Activated CD4-positive, alpha-beta memory T cell treated with anti-CD3 and anti-CD28 coated beads, Interleukin-2, amount 10 ng/mL, durations not matched to agents 7 days and 5 days (primary cell): ENCODE results near the gene LDHB. TPM values are rescaled to one million over a fixed set of nuclear protein-coding genes. Genes with fewer than 3 reads are reported as not detected.
"Not testable (repeated sequence)": the region's sequence is repeated elsewhere in the genome, so short reads cannot be mapped to it uniquely, and the experiment has no call there.

Experiments
- CTCF ChIA-PET: fragments of 350-600 bp; sonication (Branson Sonifier 250); formaldehyde crosslinking; loops from one replicate; lab custom pipeline; 2021; ENCODE audit warnings: antibody characterized with exemption, inconsistent platforms; lab: Charles Lee
- POLR2A ChIA-PET: fragments of 350-600 bp; sonication (Branson Sonifier 250); formaldehyde crosslinking; loops from one replicate; lab custom pipeline; 2021; ENCODE audit warnings: antibody characterized with exemption; lab: Charles Lee
- DNase-seq: peaks from one replicate; pipeline ENCODE4 v3.0.0-alpha.2; 2020
- H3K27ac Mint-ChIP-seq: one replicate; pipeline ENCODE4 v1.8.0; 2021; ENCODE audit warnings: mild to moderate bottlenecking, mixed read lengths
- H3K27me3 Mint-ChIP-seq: one replicate; pipeline ENCODE4 v1.8.0; 2021; ENCODE audit warnings: mixed read lengths
- H3K36me3 Mint-ChIP-seq: one replicate; pipeline ENCODE4 v1.8.0; 2021; ENCODE audit warnings: low read depth, mixed read lengths
- H3K4me1 Mint-ChIP-seq: one replicate; pipeline ENCODE4 v1.8.0; 2021; ENCODE audit warnings: mixed read lengths
- H3K4me3 Mint-ChIP-seq: one replicate; pipeline ENCODE4 v1.8.0; 2021; ENCODE audit warnings: mild to moderate bottlenecking, mixed read lengths
- H3K9me3 Mint-ChIP-seq: one replicate; pipeline ENCODE4 v1.8.0; 2021; ENCODE audit warnings: mixed read lengths
- total RNA-seq, 2 experiments: library from RNA; stranded (reverse); gene quantifications; one replicate each; pipeline ENCODE4 v1.2.3, GENCODE V29; 2021

Gene LDHB
- total RNA-seq, 2 experiments from 2014 or later: 955 to 985 TPM

DNA sequence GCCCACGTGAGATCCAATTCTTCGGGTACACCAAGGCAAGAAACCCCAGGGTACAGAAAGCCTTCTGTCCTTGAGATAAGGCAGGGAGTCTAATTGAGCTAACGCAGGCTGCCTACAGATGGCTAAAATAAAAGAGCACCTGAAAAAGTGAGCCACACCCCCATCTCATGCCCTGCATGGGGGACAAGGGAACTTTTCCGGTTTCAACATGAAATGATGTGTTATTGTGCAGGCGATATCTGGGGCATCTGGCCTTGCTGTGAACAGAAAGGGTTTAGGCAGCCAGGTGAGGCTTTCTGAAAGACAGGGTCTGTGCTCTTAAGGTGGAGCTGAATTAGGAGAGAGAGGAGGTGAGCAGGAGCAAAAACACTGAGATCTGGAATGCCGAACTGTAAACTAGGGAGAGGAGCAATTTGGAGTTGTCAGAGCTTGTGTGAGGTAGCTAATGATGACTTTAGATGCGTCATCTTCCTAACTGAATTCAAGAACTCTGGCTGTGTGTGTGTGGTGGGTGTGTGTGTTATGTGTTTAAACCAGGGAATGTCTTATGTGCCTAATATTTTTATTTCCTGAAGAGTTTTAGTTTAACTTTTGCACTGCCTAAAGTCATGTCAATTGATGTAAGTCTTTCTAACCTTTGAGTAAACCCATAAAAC lies 20.1 kb upstream of the LDHB start:
- no peak overlapping the region for H3K27ac Mint-ChIP-seq
- H3K36me3 Mint-ChIP-seq: no peaks in the 10 kb centered on the region
- no peaks in the 10 kb centered on the region for H3K27me3 Mint-ChIP-seq
- H3K9me3 Mint-ChIP-seq: no peaks in the 10 kb centered on the region
- H3K4me1 Mint-ChIP-seq: peaks cover 34% of the 10 kb centered on the region
- ChIA-PET CTCF (interaction anchor here (1.1 kb wide), 1 partner anchor 17 kb away, joined by 3 read pairs; no protein-coding TSS in a partner anchor), POLR2A (interaction anchor here (0.7 to 4.2 kb wide), 5 partner anchors 20 to 176 kb away, joined by 3 to 38 read pairs (median 5); partner anchors contain the start of genes GOLT1B, LDHB and RECQL)
- no peak overlapping the region for H3K4me3 Mint-ChIP-seq
- no peak for DNase-seq

DNA sequence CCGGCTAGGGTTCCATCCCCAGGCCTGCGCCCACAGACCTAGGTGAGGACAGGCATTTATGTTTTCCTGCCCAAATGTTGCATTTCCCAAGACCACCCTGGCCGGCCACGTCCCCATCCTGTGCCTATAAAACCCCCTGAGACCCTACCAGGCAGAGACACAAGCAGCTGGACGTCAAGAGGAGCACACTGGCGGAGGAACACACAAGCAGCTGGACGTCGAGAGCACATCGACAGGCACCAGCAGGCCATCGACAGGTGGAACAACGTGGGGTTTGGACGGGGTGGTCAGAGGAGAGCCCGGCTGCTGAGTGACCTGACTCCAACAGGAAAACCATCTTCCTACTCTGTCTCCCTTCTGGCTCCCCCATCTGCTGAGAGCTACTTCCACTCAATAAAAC lies 19.6 kb upstream of the LDHB start:
- POLR2A ChIA-PET: interaction anchor here (1.0 to 4.2 kb wide), 4 partner anchors 20 to 175 kb away, joined by 3 to 38 read pairs (median 14); partner anchors contain the start of genes GOLT1B, LDHB and RECQL
- no peaks in the 10 kb centered on the region for H3K9me3 Mint-ChIP-seq
- no peaks in the 10 kb centered on the region for H3K27me3 Mint-ChIP-seq
- H3K4me3 Mint-ChIP-seq: no peak overlapping the region
- peaks cover 34% of the 10 kb centered on the region for H3K4me1 Mint-ChIP-seq
- H3K27ac Mint-ChIP-seq: no peak overlapping the region
- CTCF ChIA-PET: interaction anchor here (1.1 kb wide), 1 partner anchor 16 kb away, joined by 3 read pairs; no protein-coding TSS in a partner anchor
- DNase-seq: no peak
- no peaks in the 10 kb centered on the region for H3K36me3 Mint-ChIP-seq

DNA sequence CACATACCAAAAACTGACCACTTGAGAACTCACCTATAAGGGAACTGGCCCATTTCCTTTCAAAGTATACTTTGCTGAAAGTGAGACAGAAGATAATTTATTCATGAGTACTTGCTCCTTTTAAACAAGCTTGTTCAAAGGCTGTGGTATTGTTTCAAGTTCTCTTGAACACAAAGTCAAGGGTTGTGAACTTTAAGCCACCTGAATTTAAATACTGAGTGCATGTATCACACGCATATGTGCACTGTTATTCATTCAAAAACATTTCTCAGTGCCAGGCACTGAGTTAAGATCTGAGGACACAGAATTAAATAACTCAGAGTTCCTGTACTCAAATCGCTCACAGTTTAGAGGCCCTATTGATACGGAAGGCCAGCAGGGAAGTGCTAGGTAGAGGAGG lies 19.1 kb upstream of the LDHB start:
- no peaks in the 10 kb centered on the region for H3K36me3 Mint-ChIP-seq
- no peaks in the 10 kb centered on the region for H3K9me3 Mint-ChIP-seq
- no peak for DNase-seq
- ChIA-PET CTCF (interaction anchor here (1.1 kb wide), 1 partner anchor 16 kb away, joined by 3 read pairs; no protein-coding TSS in a partner anchor), POLR2A (interaction anchor here (0.5 to 1.7 kb wide), 2 partner anchors 19 to 758 kb away, joined by 3 to 11 read pairs; partner anchors contain the start of gene LDHB)
- no peaks in the 10 kb centered on the region for H3K27me3 Mint-ChIP-seq
- peaks cover 34% of the 10 kb centered on the region for H3K4me1 Mint-ChIP-seq
- no peak overlapping the region for H3K27ac Mint-ChIP-seq
- H3K4me3 Mint-ChIP-seq: no peak overlapping the region

DNA sequence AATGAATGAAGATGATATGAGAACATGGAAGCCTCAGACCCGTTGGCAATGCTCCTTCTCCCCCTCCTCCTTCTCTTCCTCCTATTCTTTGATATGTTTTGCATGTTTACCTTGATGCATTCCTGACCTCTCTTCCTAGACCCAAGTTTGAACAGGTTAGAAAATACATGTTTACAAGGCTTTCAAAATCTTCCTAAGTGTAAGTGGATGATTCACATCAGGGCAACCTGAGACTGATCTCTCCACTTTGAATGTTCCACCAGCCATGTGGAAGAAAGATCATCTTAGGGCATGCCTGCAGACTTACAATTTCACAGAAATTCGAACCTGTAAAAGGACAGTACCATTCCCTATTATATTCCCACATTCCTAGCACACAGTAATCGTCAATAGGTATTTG lies 18.0 kb upstream of the LDHB start:
- Mint-ChIP-seq H3K9me3 (no peaks in the 10 kb centered on the region), H3K27ac (no peak overlapping the region), H3K4me1 (peaks cover 34% of the 10 kb centered on the region), H3K27me3 (no peaks in the 10 kb centered on the region), H3K4me3 (no peak overlapping the region), H3K36me3 (no peaks in the 10 kb centered on the region)
- ChIA-PET CTCF (no interaction called here), POLR2A (interaction anchor here (1.7 kb wide), 1 partner anchor 18 kb away, joined by 11 read pairs; the partner anchor contains the start of gene LDHB)
- no peak for DNase-seq

DNA sequence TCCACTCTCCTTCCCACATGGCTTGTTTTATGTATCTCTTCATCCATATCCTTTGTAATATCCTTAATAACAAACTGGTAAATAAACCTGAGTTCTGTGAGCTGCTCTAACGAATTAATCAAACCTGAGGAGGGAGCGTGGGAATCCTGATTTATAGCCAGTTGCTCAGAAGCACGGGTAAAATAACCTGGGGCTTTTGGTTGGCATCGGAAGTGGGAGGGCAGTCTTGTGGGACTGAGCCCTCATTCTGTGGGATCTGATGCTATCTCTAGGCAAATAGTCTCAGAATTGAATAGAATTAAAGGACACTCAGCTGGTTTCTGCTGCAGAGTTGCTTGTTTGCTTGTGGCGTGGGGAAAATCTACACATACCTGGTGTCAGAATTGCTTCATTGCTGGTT lies 17.5 kb upstream of the LDHB start:
- DNase-seq: no peak
- no peaks in the 10 kb centered on the region for H3K36me3 Mint-ChIP-seq
- H3K27ac Mint-ChIP-seq: no peak overlapping the region
- no peak overlapping the region for H3K4me3 Mint-ChIP-seq
- peaks cover 31% of the 10 kb centered on the region for H3K4me1 Mint-ChIP-seq
- CTCF ChIA-PET: no interaction called here
- no peaks in the 10 kb centered on the region for H3K9me3 Mint-ChIP-seq
- peaks cover 5% of the 10 kb centered on the region for H3K27me3 Mint-ChIP-seq
- POLR2A ChIA-PET: interaction anchor here (0.7 kb wide), 1 partner anchor 22 kb away, joined by 3 read pairs; no protein-coding TSS in a partner anchor

DNA sequence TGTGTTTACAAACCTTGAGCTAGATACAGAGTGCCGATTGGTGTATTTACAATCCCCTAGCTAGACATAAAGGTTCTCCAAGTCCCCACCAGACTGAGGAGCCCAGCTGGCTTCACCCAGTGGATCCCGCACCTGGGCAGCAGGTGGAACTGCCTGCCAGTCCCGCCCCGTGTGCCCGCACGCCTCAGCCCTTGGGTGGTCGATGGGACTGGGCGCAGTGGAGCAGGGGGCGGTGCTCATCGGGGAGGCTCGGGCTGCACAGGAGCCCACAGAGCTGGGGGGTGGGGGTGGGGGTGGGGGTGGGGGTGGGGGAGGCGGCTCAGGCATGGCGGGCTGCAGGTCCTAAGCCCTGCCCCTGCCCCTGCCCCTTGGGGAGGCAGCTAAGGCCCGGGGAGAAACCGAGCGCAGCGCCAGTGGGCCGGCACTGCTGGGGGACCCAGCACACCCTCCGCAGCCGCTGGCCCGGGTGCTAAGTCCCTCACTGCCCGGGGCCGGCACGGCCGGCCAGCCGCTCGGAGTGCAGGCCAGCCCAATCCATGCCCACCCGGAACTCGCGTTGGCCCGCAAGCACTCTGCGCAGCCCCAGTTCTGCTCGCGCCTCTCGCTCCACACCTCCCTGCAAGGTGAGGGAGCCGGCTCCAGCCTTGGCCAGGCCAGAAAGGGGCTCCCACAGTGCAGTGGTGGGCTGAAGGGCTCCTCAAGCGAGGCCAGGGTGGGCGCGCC lies 16.3 kb upstream of the LDHB start:
- H3K27ac Mint-ChIP-seq, DNase-seq, H3K27me3 Mint-ChIP-seq, H3K36me3 Mint-ChIP-seq, H3K4me3 Mint-ChIP-seq, POLR2A ChIA-PET, CTCF ChIA-PET, H3K9me3 Mint-ChIP-seq: not testable (repeated sequence)
- peaks cover 22% of the 10 kb centered on the region for H3K4me1 Mint-ChIP-seq

DNA sequence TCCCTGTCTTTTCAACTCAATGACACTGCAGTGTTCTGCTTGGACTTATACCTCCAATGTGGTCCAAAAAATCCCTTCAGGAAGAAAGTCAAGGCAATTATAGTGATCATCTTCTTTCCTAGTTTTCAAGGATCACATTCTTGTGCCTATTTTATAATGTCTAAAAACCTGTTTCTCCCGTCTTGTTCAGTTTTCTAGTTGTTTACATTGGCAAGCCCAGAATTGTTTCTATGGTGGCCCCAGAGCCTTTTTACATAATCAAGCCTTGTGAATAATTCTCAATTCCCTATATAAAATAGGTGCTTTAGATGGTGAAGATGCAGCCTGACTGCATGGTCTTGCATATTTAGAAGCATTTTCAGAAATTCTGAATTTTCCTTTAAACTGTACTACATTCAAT lies 14.5 kb upstream of the LDHB start:
- Mint-ChIP-seq H3K27me3 (peaks cover 9% of the 10 kb centered on the region), H3K4me3 (no peak overlapping the region), H3K9me3 (no peaks in the 10 kb centered on the region), H3K27ac (no peak overlapping the region), H3K36me3 (no peaks in the 10 kb centered on the region), H3K4me1 (peaks cover 5% of the 10 kb centered on the region)
- DNase-seq: no peak
- ChIA-PET CTCF (no interaction called here), POLR2A (no interaction called here)

DNA sequence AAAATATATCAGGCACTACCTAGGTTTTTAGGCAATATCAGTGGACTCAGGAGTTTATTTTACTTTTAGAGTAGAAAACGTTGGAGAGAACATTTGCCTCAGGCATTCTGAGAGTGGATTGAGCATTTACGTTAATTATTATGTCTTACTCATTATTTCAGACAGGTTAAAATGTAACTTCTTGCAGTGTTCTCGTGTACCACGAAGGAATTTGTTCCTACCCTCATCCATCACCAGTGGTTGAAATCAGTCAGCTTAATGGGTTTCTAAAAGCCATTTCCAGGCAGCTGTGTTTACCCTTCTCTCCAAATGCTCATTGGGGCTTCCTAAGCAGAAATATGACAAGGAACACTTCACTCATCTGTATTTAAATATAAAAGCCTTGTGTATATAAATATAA lies 9.1 kb upstream of the LDHB start:
- no peaks in the 10 kb centered on the region for H3K9me3 Mint-ChIP-seq
- POLR2A ChIA-PET: interaction anchor here (2.7 kb wide), 1 partner anchor 9 kb away, joined by 14 read pairs; the partner anchor contains the start of gene LDHB
- no peak overlapping the region for H3K4me3 Mint-ChIP-seq
- peaks cover 10% of the 10 kb centered on the region for H3K27me3 Mint-ChIP-seq
- no peaks in the 10 kb centered on the region for H3K4me1 Mint-ChIP-seq
- H3K36me3 Mint-ChIP-seq: no peaks in the 10 kb centered on the region
- CTCF ChIA-PET: interaction anchor here (1.3 to 1.6 kb wide), 2 partner anchors 13 to 16 kb away, joined by 4 to 6 read pairs; no protein-coding TSS in a partner anchor
- no peak overlapping the region for H3K27ac Mint-ChIP-seq
- no peak for DNase-seq

DNA sequence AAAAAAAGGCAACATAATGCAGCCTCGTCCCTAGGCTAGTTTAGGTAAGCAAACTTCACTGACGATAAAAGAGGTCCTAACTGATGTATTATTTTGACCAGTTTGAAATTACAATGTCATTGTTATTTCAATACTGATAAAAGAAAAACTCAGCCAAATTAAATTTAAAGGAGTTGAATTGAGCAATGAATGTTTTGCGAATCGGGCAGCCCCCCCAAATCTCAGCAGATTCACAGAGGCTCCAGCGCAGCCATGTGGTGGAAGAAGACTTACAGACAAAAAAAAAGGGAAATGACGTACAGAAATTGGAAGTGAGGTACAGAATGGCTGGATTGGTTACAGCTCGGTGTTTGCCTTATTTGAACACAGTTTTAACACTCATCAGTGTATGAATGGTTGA lies 8.2 kb upstream of the LDHB start:
- Mint-ChIP-seq H3K27ac (no peak overlapping the region), H3K4me1 (no peaks in the 10 kb centered on the region), H3K9me3 (no peaks in the 10 kb centered on the region), H3K4me3 (no peak overlapping the region), H3K36me3 (no peaks in the 10 kb centered on the region), H3K27me3 (peaks cover 10% of the 10 kb centered on the region)
- no peak for DNase-seq
- ChIA-PET CTCF (interaction anchor here (1.3 to 1.6 kb wide), 2 partner anchors 14 to 17 kb away, joined by 4 to 6 read pairs; no protein-coding TSS in a partner anchor), POLR2A (interaction anchor here (2.7 kb wide), 1 partner anchor 8 kb away, joined by 14 read pairs; the partner anchor contains the start of gene LDHB)

DNA sequence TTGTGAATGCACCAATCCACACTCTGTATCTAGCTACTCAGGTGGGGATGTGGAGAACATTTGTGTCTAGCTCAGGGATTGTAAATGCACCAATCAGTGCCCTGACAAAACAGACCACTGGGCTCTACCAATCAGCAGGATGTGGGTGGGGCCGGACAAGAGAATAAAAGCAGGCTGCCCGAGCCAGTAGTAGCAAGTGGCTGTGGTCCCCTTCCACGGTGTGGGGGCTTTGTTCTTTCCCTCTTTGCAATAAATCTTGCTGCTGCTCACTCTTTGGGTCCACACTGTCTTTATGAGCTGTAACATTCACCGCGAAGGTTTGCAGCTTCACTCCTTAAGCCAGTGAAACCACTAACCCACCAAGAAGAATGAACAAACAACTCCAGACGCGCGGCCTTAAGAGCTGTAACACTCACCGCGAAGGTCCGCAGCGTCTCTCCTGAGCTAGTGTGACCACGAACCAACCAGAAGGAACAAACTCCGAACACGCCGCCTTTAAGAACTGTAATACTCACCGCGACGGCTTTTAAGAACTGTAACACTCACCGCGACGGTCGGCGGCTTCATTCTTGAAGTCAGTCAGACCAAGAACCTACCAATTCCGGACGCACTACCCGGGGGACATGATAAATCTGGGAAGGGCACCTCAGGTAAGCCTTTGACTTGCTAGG lies 4.6 kb upstream of the LDHB start:
- no peaks in the 10 kb centered on the region for H3K9me3 Mint-ChIP-seq
- H3K4me3 Mint-ChIP-seq: no peak overlapping the region
- H3K36me3 Mint-ChIP-seq: peaks cover 4% of the 10 kb centered on the region
- ChIA-PET CTCF (no interaction called here), POLR2A (no interaction called here)
- DNase-seq: no peak
- no peak overlapping the region for H3K27ac Mint-ChIP-seq
- peaks cover 8% of the 10 kb centered on the region for H3K4me1 Mint-ChIP-seq
- peaks cover 1% of the 10 kb centered on the region for H3K27me3 Mint-ChIP-seq

DNA sequence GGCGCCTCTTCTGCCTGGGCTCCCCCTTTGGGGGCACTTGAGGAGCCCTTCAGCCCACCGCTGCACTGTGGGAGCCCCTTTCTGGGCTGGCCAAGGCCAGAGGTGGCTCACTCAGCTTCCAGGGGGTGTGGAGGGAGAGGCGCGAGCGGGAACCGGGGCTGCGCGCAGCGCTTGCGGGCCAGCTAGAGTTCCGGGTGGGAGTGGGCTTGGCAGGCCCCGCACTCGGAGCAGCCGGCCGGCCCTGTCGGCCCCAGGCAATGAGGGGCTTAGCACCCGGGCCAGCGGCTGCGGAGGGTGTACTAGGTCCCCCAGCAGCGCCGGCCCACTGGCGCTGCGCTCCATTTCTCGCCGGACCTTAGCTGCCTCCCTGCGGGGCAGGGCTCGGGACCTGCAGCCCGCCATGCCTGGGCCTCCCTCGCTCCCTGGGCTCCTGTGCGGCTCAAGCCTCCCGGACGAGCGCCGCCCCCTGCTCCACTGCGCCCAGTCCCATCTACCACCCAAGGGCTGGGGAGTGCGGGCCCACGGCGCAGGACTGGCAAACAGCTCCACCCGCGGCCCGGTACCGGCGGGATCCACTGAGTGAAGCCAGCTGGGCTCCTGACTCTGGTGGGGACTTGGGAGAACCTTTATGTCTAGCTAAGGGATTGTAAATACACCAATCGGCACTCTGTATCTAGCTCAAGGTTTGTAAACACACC lies 3.9 kb upstream of the LDHB start:
- H3K9me3 Mint-ChIP-seq, H3K27ac Mint-ChIP-seq, H3K27me3 Mint-ChIP-seq, H3K4me3 Mint-ChIP-seq, DNase-seq, POLR2A ChIA-PET, H3K4me1 Mint-ChIP-seq, H3K36me3 Mint-ChIP-seq: not testable (repeated sequence)
- CTCF ChIA-PET: interaction anchor here (1.2 to 1.4 kb wide), 2 partner anchors 16 to 18 kb away, joined by 3 to 15 read pairs; no protein-coding TSS in a partner anchor

DNA sequence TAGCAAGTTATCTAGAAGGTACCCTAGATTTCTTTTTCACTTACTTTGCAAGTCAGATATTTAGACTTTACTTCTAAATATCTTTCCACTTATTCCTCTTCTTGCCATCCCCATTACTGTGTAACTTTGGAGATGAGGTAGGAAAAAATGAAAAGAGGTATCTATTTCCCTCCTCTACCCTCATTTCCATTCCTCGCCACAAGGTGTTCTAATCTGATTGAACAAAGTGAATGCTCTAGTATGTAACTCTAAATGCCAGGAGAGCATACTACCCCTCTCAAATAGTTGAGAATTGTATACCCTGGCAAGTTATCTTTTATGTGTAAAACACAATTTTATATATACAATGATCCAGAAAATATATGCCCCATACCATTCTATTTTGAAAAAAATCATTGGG lies 1.7 kb upstream of the LDHB start:
- H3K4me3 Mint-ChIP-seq: no peak overlapping the region
- peaks cover 28% of the 10 kb centered on the region for H3K36me3 Mint-ChIP-seq
- H3K27me3 Mint-ChIP-seq: no peaks in the 10 kb centered on the region
- no peak overlapping the region for H3K27ac Mint-ChIP-seq
- peaks cover 26% of the 10 kb centered on the region for H3K4me1 Mint-ChIP-seq
- ChIA-PET CTCF (no interaction called here), POLR2A (interaction anchor here (0.7 kb wide), 1 partner anchor 41 kb away, joined by 3 read pairs; no protein-coding TSS in a partner anchor)
- H3K9me3 Mint-ChIP-seq: no peaks in the 10 kb centered on the region
- DNase-seq: no peak
